Mucosa of stomach (tissue), 1 donor: Measurements from ENCODE around the gene HCRTR1.

ENCODE experiments used
- H3K27me3 ChIP-seq: one replicate; pipeline ENCODE4 v1.7.0; 2013; ENCODE audit warnings: mild to moderate bottlenecking, low read length; ENCODE audit not compliant: control insufficient read depth, insufficient read depth
- H3K36me3 ChIP-seq: one replicate; pipeline ENCODE4 v1.7.0; 2013; ENCODE audit warnings: low read length; ENCODE audit not compliant: control insufficient read depth, insufficient read depth
- H3K4me1 ChIP-seq: one replicate; pipeline ENCODE4 v1.7.0; 2013; ENCODE audit warnings: mild to moderate bottlenecking, low read length; ENCODE audit not compliant: control insufficient read depth, insufficient read depth
- H3K4me3 ChIP-seq: one replicate; pipeline ENCODE4 v1.7.0; 2013; ENCODE audit warnings: low read length
- H3K9ac ChIP-seq: one replicate; pipeline ENCODE4 v1.7.0; 2013; ENCODE audit warnings: mild to moderate bottlenecking, low read length, moderate library complexity
- H3K9me3 ChIP-seq: one replicate; pipeline ENCODE4 v1.7.0; 2013; ENCODE audit warnings: mild to moderate bottlenecking, low read length, moderate library complexity; ENCODE audit not compliant: control insufficient read depth
- donor health status: Pancreatic carcinoma.

The HCRTR1 gene

GRCh38 chr1:31615939-31616338 lies 1.6 kb upstream of the HCRTR1 start:
- H3K4me1 ChIP-seq, result peaks cover 7% of the 10 kb centered on the region
- H3K9me3 ChIP-seq, result no peaks in the 10 kb centered on the region
- peaks cover 45% of the 10 kb centered on the region for H3K27me3 ChIP-seq
- no peaks in the 10 kb centered on the region for H3K36me3 ChIP-seq
- H3K4me3 ChIP-seq, result no peak overlapping the region
- H3K9ac ChIP-seq, result no peak overlapping the region

GRCh38 chr1:31617916-31618746 lies 642 bp downstream of the HCRTR1 start:
- Histone ChIP-seq H3K4me1 (peaks cover 7% of the 10 kb centered on the region), H3K36me3 (no peaks in the 10 kb centered on the region), H3K9me3 (no peaks in the 10 kb centered on the region), H3K9ac (peak overlapping the region; percentile 34), H3K4me3 (no peak overlapping the region), H3K27me3 (peaks cover 45% of the 10 kb centered on the region)

DNA sequence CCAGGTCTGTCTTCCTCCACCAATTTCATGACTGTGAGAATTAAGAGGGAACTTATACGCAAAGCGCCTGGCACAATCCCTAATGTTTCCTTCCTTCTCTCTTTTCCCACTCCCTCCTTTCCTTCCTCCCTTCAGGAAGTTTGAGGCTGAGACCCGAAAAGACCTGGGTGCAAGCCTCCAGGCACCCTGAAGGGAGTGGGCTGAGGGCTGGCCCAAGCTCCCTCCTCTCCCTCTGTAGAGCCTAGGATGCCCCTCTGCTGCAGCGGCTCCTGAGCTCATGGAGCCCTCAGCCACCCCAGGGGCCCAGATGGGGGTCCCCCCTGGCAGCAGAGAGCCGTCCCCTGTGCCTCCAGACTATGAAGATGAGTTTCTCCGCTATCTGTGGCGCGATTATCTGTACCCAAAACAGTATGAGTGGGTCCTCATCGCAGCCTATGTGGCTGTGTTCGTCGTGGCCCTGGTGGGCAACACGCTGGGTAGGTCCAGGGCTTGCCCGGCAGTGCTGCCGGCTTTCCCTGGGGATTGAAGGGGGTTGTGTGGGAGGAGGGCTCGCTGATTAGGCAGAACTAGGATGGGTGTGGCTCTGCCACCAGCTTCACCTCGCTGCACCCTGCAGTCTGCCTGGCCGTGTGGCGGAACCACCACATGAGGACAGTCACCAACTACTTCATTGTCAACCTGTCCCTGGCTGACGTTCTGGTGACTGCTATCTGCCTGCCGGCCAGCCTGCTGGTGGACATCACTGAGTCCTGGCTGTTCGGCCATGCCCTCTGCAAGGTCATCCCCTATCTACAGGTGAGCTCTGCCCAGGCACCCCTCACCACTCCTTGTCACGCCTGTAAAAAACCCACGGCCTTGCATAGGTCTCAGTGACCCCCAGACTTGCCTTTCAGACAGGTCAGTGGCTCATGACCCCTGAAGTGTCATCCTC lies 1.7 kb downstream of the HCRTR1 start:
- Histone ChIP-seq H3K4me3 (no peak overlapping the region), H3K9me3 (no peaks in the 10 kb centered on the region), H3K36me3 (no peaks in the 10 kb centered on the region), H3K27me3 (peaks cover 45% of the 10 kb centered on the region), H3K9ac (no peak overlapping the region), H3K4me1 (peaks cover 5% of the 10 kb centered on the region)

GRCh38 chr1:31620631-31621497 lies 3.4 kb downstream of the HCRTR1 start:
- Histone ChIP-seq H3K4me3 (no peak overlapping the region), H3K4me1 (peaks cover 5% of the 10 kb centered on the region), H3K27me3 (peaks cover 36% of the 10 kb centered on the region), H3K36me3 (no peaks in the 10 kb centered on the region), H3K9ac (no peak overlapping the region), H3K9me3 (no peaks in the 10 kb centered on the region)

DNA sequence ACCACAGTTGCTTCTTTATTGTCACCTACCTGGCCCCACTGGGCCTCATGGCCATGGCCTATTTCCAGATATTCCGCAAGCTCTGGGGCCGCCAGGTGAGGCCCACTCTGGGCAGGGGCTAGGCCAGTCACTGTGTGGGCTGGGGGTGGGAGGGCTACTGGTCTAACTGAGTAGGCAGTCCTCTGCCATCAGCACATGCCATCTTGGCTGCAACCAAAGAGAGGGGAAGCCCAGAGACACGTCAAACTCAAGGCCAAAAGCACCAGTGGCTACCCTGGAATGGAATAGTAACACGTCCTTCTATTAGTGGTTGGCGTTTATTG lies 4.0 kb downstream of the HCRTR1 start:
- H3K4me3 ChIP-seq, result no peak overlapping the region
- H3K9me3 ChIP-seq, result no peaks in the 10 kb centered on the region
- H3K4me1 ChIP-seq, result peaks cover 5% of the 10 kb centered on the region
- H3K9ac ChIP-seq, result no peak overlapping the region
- peaks cover 31% of the 10 kb centered on the region for H3K27me3 ChIP-seq
- H3K36me3 ChIP-seq, result no peaks in the 10 kb centered on the region

DNA sequence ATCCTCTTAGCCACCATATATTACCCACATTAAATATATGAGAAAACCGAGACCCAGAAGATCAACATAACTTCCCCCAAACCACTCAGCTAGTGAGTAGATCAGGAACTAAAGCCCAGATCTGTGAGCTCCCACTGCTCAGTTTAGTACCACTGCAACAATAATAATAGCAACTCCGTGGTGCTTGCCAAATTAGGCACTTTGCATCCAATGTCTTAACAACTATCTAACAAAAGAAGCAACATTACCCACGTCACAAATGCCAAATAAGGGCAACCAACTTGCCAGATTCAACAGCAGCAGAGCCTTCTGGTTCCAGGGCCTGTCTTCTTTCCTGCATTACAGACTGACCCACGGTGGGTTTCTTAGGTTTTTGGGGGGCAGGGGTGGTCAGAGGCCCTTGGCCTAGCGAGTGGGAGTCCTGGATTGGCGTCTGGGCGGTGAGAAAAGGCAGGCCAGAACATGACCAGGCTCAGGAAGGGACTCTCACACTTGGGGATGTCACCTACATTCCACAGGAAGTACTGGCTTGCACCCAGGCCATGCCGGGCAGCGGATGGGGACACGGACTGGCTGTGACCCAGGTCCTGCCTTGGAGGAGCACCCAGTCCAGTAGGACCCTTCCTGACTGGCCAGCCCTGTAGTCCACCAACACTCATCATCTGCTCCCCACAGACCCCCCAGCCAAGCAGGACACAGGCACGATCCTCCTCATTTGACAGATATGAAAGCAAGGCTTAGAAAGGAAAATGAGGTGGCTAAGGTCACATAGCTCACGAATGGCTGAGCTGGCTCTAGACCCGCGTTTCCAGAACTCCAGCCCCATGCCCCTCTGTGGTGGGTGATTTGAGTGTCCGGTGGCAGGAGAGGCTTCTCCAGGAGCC lies 4.6 kb downstream of the HCRTR1 start:
- Histone ChIP-seq H3K9ac (no peak overlapping the region), H3K4me1 (peaks cover 6% of the 10 kb centered on the region), H3K36me3 (no peaks in the 10 kb centered on the region), H3K9me3 (no peaks in the 10 kb centered on the region), H3K27me3 (peaks cover 24% of the 10 kb centered on the region), H3K4me3 (no peak overlapping the region)

DNA sequence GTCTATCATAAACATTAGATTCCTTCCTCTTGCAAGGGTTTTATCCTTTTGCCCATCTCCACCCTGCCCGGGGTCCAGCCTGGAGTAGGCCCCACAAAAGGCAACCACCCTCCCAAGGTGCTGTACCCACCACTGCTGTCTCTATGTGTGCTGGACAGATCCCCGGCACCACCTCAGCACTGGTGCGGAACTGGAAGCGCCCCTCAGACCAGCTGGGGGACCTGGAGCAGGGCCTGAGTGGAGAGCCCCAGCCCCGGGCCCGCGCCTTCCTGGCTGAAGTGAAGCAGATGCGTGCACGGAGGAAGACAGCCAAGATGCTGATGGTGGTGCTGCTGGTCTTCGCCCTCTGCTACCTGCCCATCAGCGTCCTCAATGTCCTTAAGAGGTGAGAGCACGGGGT lies 5.9 kb downstream of the HCRTR1 start:
- no peaks in the 10 kb centered on the region for H3K9me3 ChIP-seq
- no peak overlapping the region for H3K9ac ChIP-seq
- H3K36me3 ChIP-seq, result no peaks in the 10 kb centered on the region
- peaks cover 13% of the 10 kb centered on the region for H3K4me1 ChIP-seq
- H3K4me3 ChIP-seq, result no peak overlapping the region
- H3K27me3 ChIP-seq, result peaks cover 12% of the 10 kb centered on the region

GRCh38 chr1:31624309-31624708 lies 6.8 kb downstream of the HCRTR1 start:
- Histone ChIP-seq H3K9me3 (no peaks in the 10 kb centered on the region), H3K27me3 (peaks cover 2% of the 10 kb centered on the region), H3K4me1 (peaks cover 15% of the 10 kb centered on the region), H3K4me3 (no peak overlapping the region), H3K36me3 (no peaks in the 10 kb centered on the region), H3K9ac (no peak overlapping the region)

- H3K9me3 ChIP-seq, result no peaks in the 10 kb centered on the region
- H3K36me3 ChIP-seq, result peaks cover 3% of the 10 kb centered on the region
- H3K9ac ChIP-seq, result no peak overlapping the region
- H3K4me3 ChIP-seq, result no peak overlapping the region
- peaks cover 15% of the 10 kb centered on the region for H3K4me1 ChIP-seq
- no peaks in the 10 kb centered on the region for H3K27me3 ChIP-seq
Observed at GRCh38 chr1:31624731-31625514, 7.4 kb downstream of the HCRTR1 start.

DNA sequence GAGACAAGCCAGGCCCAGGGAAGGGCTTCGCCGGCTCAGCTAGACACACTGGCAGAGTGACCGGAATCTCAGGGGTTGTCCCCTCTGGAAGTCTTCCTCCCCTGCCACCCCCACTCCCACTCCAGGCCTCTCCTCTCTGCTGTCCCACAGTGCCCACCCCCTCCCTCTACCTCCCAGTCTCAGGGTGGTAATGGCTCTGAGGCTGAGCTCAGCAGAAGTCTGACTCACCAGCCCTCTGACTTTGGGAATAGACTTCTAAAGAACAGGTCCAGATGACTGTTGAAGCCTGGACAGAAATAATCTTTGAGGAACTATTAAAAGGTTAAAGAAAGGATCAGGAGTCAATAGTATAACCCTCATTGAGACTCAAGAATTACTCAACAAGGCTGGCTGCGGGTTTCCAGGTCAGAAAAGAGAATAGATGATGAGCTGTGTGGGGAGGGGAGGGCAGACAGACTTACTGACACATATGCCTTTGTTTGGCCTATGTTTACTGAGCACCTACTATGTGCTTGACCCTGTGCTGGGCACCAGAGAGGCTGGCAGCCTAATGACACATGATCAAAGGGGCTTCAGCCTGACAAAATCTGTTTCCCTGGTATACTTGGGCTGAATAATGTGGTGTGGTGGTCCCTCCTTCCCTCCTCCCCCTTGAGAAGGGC lies 8.2 kb downstream of the HCRTR1 start:
- Histone ChIP-seq H3K27me3 (no peaks in the 10 kb centered on the region), H3K36me3 (peaks cover 11% of the 10 kb centered on the region), H3K4me1 (peaks cover 15% of the 10 kb centered on the region)

More for the DNA sequence above, 8.2 kb downstream of the HCRTR1 start:
- no peaks in the 10 kb centered on the region for H3K9me3 ChIP-seq
- H3K4me3 ChIP-seq, result no peak overlapping the region
- H3K9ac ChIP-seq, result no peak overlapping the region
